Sigmoid colon (tissue), 7 donors: ENCODE measurements around the gene TTC9C. TPM values are rescaled to one million over a fixed set of nuclear protein-coding genes. Genes with fewer than 3 reads are reported as not detected.

ENCODE experiments used
- DNase-seq: peaks from one replicate; pipeline ENCODE4 v3.0.0-alpha.2; 2019
- H3K27ac ChIP-seq, 4 donors: fragments of 200-600 bp; sonication (generic); one replicate each; pipeline ENCODE4 v1.5.1; 2016 to 2019; ENCODE audit warnings: mild to moderate bottlenecking in 1 of 4
- H3K27me3 ChIP-seq, 3 donors: fragments of 200-600 bp; sonication (generic); one replicate each; pipeline ENCODE4 v1.5.1; 2019; ENCODE audit warnings: mild to moderate bottlenecking in 1 of 3
- H3K36me3 ChIP-seq, 4 donors: fragments of 200-600 bp; sonication (generic); one replicate each; pipeline ENCODE4 v1.5.1; 2016 to 2019
- H3K4me1 ChIP-seq, 4 donors: fragments of 200-600 bp; sonication (generic); one replicate each; pipeline ENCODE4 v1.5.1; 2017 to 2019
- H3K4me3 ChIP-seq, 4 donors: fragments of 200-600 bp; sonication (generic); one replicate each; pipeline ENCODE4 v1.5.1; 2017 to 2019; ENCODE audit warnings: mild to moderate bottlenecking in 2 of 4, moderate library complexity in 1 of 4
- H3K9me3 ChIP-seq, 4 donors: fragments of 200-600 bp in 3 of 4; sonication (generic) in 3 of 4; one replicate each; pipeline versions ENCODE4 v1.5.1 to v1.6.1; 2013 to 2019
- CTCF ChIP-seq, 4 experiments: fragments of 450-650 bp in 3 of 4; fragments of 200-600 bp in 1 of 4; IDR thresholded peaks; one replicate each; pipeline ENCODE4 v1.5.1; 2016 to 2019; ENCODE audit warnings: antibody characterized with exemption in 4 of 4, mild to moderate bottlenecking in 3 of 4, moderate library complexity in 2 of 4
- EP300 ChIP-seq, 4 donors: sonication (generic); formaldehyde crosslinking; IDR thresholded peaks; one replicate each; pipeline ENCODE4 v1.6.1; 2017; ENCODE audit warnings: antibody characterized with exemption in 4 of 4
- POLR2A ChIP-seq, 2 donors: fragments of 450-650 bp; IDR thresholded peaks; one replicate each; pipeline ENCODE4 v1.6.1; 2016; ENCODE audit warnings: antibody characterized with exemption in 2 of 2, mild to moderate bottlenecking in 2 of 2, moderate library complexity in 2 of 2
- POLR2AphosphoS5 ChIP-seq, 4 donors: sonication (generic); formaldehyde crosslinking; IDR thresholded peaks; one replicate each; pipeline ENCODE4 v1.6.1; 2017; ENCODE audit warnings: antibody characterized with exemption in 4 of 4
- WGBS, 2 donors: extraction: QIAGEN DNeasy Blood & Tissue Kit; methylation state at CpG; one replicate each; pipeline ENCODE4 v1.1.7; 2013; 5-methylcytosine and 5-hydroxymethylcytosine counted together
- intact Hi-C: fragments of 100-400 bp; cut with DNase I; formaldehyde crosslinking; loops from one replicate; pipeline ENCODE4 v1.15.1; 2023
- polyA plus RNA-seq, 3 donors: library from polyadenylated mRNA; stranded (reverse); fragments of 200-250 nt; gene quantifications; one replicate each; pipeline ENCODE4 v1.2.3, GENCODE V29; 2013
- total RNA-seq, 4 donors: library from RNA; depleted of rRNA; stranded (reverse); fragments of >200 nt; gene quantifications; one replicate each; pipeline ENCODE4 v1.1.0, GENCODE V29; 2016
- donor health status: healthy with polysubstance abuse.
- donor health status: Bipolar disorder and iron deficiency.
- donor health status: healthy.

The TTC9C gene
- total and polyA plus RNA-seq, 7 donors, result 21.9 to 39.9 (median 27.6) TPM

DNA sequence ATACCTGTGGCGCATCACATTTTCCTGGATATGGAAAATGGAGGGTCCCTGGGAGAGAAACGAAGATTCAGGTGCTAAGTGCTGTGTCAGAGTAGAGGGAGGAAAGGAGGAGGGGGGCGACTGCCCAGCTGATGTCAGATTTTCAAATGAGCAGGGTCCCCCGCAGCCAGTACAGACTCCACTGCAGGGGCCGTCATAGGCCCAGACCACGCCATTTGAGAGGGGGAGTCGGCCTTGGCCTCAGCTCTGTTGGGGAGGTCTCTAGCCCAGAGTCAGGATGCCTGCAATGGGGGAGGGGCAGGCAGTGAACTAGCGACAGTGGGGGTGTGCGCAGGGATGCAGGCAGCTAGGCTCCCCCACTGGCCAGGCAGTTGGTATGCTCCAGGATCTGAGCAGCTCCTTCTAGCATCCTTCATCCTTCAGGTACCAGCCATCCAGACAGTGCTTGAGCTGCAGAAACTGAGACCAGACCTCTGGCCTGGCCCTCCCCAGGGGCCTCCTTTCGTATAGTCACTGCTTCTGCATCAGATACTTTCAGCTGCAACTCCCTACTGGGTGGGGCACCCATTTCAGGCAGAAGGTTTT, 20.9 kb upstream of the TTC9C start, which contains the start of the genes BSCL2 and GNG3:
TSS of gene BSCL2 (minus strand) at position 148 of the 585 bp plus-strand sequence. CDS start 229 bp downstream, outside the sequence.
TSS of gene GNG3 (plus strand) at position 400 of the 585 bp plus-strand sequence. CDS start 620 bp downstream, outside the sequence.
- intact Hi-C loops, result loop anchor here (5.0 kb wide), 3 partner anchors 40 to 95 kb away; partner anchors contain the start of genes C11orf98, CSKMT, EML3 and INTS5
- TF ChIP-seq CTCF (IDR thresholded peaks at IDR 0.05), result no peak
- no peak for TF ChIP-seq EP300 (IDR thresholded peaks at IDR 0.05)
- no peak for TF ChIP-seq POLR2A (IDR thresholded peaks at IDR 0.05)
- TF ChIP-seq POLR2AphosphoS5 (IDR thresholded peaks at IDR 0.05), result no peak
- Histone ChIP-seq H3K36me3 (peaks cover 0 to 21% (median 8%) of the 10 kb centered on the region in 4 donors), H3K9me3 (no peaks in the 10 kb centered on the region), H3K27ac (peak within 1 kb of the TSS; percentile 88 to 94 (median 92)), H3K27me3 (no peaks in the 10 kb centered on the region), H3K4me1 (peaks cover 0 to 40% (median 36%) of the 10 kb centered on the region in 4 donors), H3K4me3 (peak within 1 kb of the TSS; percentile 49 to 73 (median 62))
- no peak for DNase-seq
- WGBS, 2 donors, result 83 to 86% methylated on average over 10 of the region's 10 CpGs

- intact Hi-C loops, result loop anchor here (5.0 kb wide), 3 partner anchors 41 to 96 kb away; partner anchors contain the start of genes C11orf98, CSKMT, EML3 and INTS5
- H3K27me3 ChIP-seq, result no peaks in the 10 kb centered on the region
- peak overlapping the region in 1 of 4 donors; percentile 55 for H3K4me3 ChIP-seq
- peaks cover 0 to 40% (median 36%) of the 10 kb centered on the region in 4 donors for H3K4me1 ChIP-seq
- H3K9me3 ChIP-seq, result no peaks in the 10 kb centered on the region
- peak overlapping the region; percentile 88 to 94 (median 92) for H3K27ac ChIP-seq
- H3K36me3 ChIP-seq, result peaks cover 5 to 30% (median 13%) of the 10 kb centered on the region in 4 donors
- TF ChIP-seq CTCF (IDR thresholded peaks at IDR 0.05), result no peak
- no peak for TF ChIP-seq EP300 (IDR thresholded peaks at IDR 0.05)
- TF ChIP-seq POLR2A (IDR thresholded peaks at IDR 0.05), result no peak
- no peak for TF ChIP-seq POLR2AphosphoS5 (IDR thresholded peaks at IDR 0.05)
- peak; percentile 68 for DNase-seq
- 79 to 81% methylated on average over 5 of the region's 5 CpGs for WGBS, 2 donors
Observed at GRCh38 chr11:62708392-62708791, 19.9 kb upstream of the TTC9C start.

DNA sequence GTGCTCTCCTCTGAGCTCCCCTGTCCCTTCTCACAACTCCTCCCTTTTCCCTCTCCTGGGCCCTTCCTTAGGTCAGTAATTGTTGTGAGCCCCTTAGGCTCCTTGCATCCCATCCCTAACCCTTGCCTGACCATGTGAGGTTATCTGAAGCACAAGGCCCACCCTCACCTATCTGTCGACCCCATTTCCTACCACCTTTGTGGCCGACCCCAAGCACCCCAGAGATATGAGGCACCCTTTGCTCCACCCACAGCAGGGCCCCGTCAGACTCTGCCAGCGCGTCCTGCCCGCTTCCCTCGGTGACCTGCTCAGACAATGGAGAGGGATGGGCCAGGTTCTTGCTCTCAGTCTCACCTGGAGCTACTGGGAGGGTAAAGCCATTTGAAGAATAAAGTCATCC, 19.5 kb upstream of the TTC9C start:
- WGBS, 2 donors, result 2 to 5% methylated on average over 7 of the region's 7 CpGs
- H3K36me3 ChIP-seq, result peaks cover 5 to 34% (median 15%) of the 10 kb centered on the region in 4 donors
- H3K4me1 ChIP-seq, result peaks cover 0 to 40% (median 36%) of the 10 kb centered on the region in 4 donors
- intact Hi-C loops, result loop anchor here (5.0 kb wide), 3 partner anchors 41 to 96 kb away; partner anchors contain the start of genes C11orf98, CSKMT, EML3 and INTS5
- H3K4me3 ChIP-seq, result peak overlapping the region; percentile 44 to 59 (median 55)
- no peaks in the 10 kb centered on the region for H3K9me3 ChIP-seq
- H3K27ac ChIP-seq, result peak overlapping the region; percentile 88 to 94 (median 92)
- peak; percentile 73 for DNase-seq
- no peak for TF ChIP-seq POLR2AphosphoS5 (IDR thresholded peaks at IDR 0.05)
- no peaks in the 10 kb centered on the region for H3K27me3 ChIP-seq

GRCh38 chr11:62709247-62710000, 18.9 kb upstream of the TTC9C start:
- TF ChIP-seq POLR2AphosphoS5 (IDR thresholded peaks at IDR 0.05) (peak; percentile 71 to 91 (median 84)), POLR2A (IDR thresholded peaks at IDR 0.05) (peak; percentile 55 to 71), EP300 (IDR thresholded peaks at IDR 0.05) (no peak), CTCF (IDR thresholded peaks at IDR 0.05) (no peak)
- H3K27ac ChIP-seq, result peak overlapping the region; percentile 88 to 94 (median 92)
- intact Hi-C loops, result loop anchor here (5.0 kb wide), 3 partner anchors 42 to 97 kb away; partner anchors contain the start of genes C11orf98, CSKMT, EML3 and INTS5
- peaks cover 10 to 41% (median 21%) of the 10 kb centered on the region in 4 donors for H3K36me3 ChIP-seq
- H3K9me3 ChIP-seq, result no peaks in the 10 kb centered on the region
- no peaks in the 10 kb centered on the region for H3K27me3 ChIP-seq
- H3K4me1 ChIP-seq, result peaks cover 0 to 40% (median 36%) of the 10 kb centered on the region in 4 donors
- peak overlapping the region; percentile 44 to 59 (median 55) for H3K4me3 ChIP-seq
- 2 to 4% methylated on average over 47 of the region's 47 CpGs for WGBS, 2 donors
- peak; percentile 100 for DNase-seq
